Measurements from ENCODE around the gene MORC1. TPM values are rescaled to one million over a fixed set of nuclear protein-coding genes. Genes with fewer than 3 reads are reported as not detected.

The MORC1 gene
- total RNA-seq, 1 donor from 2014 or later: not detected

GRCh38 chr3:109122690-109123089 is 4.8 kb upstream of the MORC1 start:
- H3K4me1 Mint-ChIP-seq (ENCODE audit: low read depth): no peaks in the 10 kb centered on the region
- H3K4me3 Mint-ChIP-seq (ENCODE audit: unreplicated experiment): no peak overlapping the region
- no peak for TF ChIP-seq CTCF (IDR thresholded peaks at IDR 0.05)
- no peaks in the 10 kb centered on the region for H3K36me3 Mint-ChIP-seq (ENCODE audit: low read depth)
- H3K27me3 Mint-ChIP-seq (ENCODE audit: low read depth): peaks cover 9% of the 10 kb centered on the region
- DNase-seq (ENCODE audit: low spot score): no peak
- no peaks in the 10 kb centered on the region for H3K9me3 Mint-ChIP-seq (ENCODE audit: low read depth)
- no peak overlapping the region for H3K27ac Mint-ChIP-seq (ENCODE audit: unreplicated experiment)

GRCh38 chr3:109118584-109118983 is 650 bp upstream of the MORC1 start:
- Mint-ChIP-seq H3K4me1 (ENCODE audit: low read depth) (peaks cover 17% of the 10 kb centered on the region), H3K36me3 (ENCODE audit: low read depth) (no peaks in the 10 kb centered on the region), H3K4me3 (ENCODE audit: unreplicated experiment) (no peak overlapping the region), H3K9me3 (ENCODE audit: low read depth) (no peaks in the 10 kb centered on the region), H3K27ac (ENCODE audit: unreplicated experiment) (no peak overlapping the region), H3K27me3 (ENCODE audit: low read depth) (peaks cover 9% of the 10 kb centered on the region)
- TF ChIP-seq CTCF (IDR thresholded peaks at IDR 0.05): no peak
- DNase-seq (ENCODE audit: low spot score): no peak

- no peak for DNase-seq (ENCODE audit: low spot score)
- TF ChIP-seq CTCF (IDR thresholded peaks at IDR 0.05): no peak
- Mint-ChIP-seq H3K4me1 (ENCODE audit: low read depth) (peaks cover 17% of the 10 kb centered on the region), H3K27ac (ENCODE audit: unreplicated experiment) (no peak overlapping the region), H3K27me3 (ENCODE audit: low read depth) (no peaks in the 10 kb centered on the region), H3K9me3 (ENCODE audit: low read depth) (no peaks in the 10 kb centered on the region), H3K4me3 (ENCODE audit: unreplicated experiment) (no peak overlapping the region), H3K36me3 (ENCODE audit: low read depth) (no peaks in the 10 kb centered on the region)
Observed at GRCh38 chr3:109116031-109116430, 1.9 kb downstream of the MORC1 start.

GRCh38 chr3:109115451-109115850 is 2.5 kb downstream of the MORC1 start:
- H3K4me1 Mint-ChIP-seq (ENCODE audit: low read depth): peaks cover 17% of the 10 kb centered on the region
- H3K27me3 Mint-ChIP-seq (ENCODE audit: low read depth): no peaks in the 10 kb centered on the region
- no peak overlapping the region for H3K4me3 Mint-ChIP-seq (ENCODE audit: unreplicated experiment)
- H3K9me3 Mint-ChIP-seq (ENCODE audit: low read depth): no peaks in the 10 kb centered on the region
- no peak for TF ChIP-seq CTCF (IDR thresholded peaks at IDR 0.05)
- peak overlapping the region; percentile 35 for H3K27ac Mint-ChIP-seq (ENCODE audit: unreplicated experiment)
- no peak for DNase-seq (ENCODE audit: low spot score)
- H3K36me3 Mint-ChIP-seq (ENCODE audit: low read depth): no peaks in the 10 kb centered on the region

GRCh38 chr3:109114746-109115145 is 3.2 kb downstream of the MORC1 start:
- Mint-ChIP-seq H3K4me1 (ENCODE audit: low read depth) (peaks cover 17% of the 10 kb centered on the region), H3K36me3 (ENCODE audit: low read depth) (no peaks in the 10 kb centered on the region), H3K4me3 (ENCODE audit: unreplicated experiment) (no peak overlapping the region), H3K9me3 (ENCODE audit: low read depth) (no peaks in the 10 kb centered on the region), H3K27ac (ENCODE audit: unreplicated experiment) (no peak overlapping the region), H3K27me3 (ENCODE audit: low read depth) (peaks cover 3% of the 10 kb centered on the region)
- no peak for DNase-seq (ENCODE audit: low spot score)
- TF ChIP-seq CTCF (IDR thresholded peaks at IDR 0.05): no peak

Measured in chondrocyte (in vitro differentiated cells).